Small intestine (tissue), 7 donors: ENCODE results near the gene PPP2R2D. TPM values are rescaled to one million over a fixed set of nuclear protein-coding genes. Genes with fewer than 3 reads are reported as not detected.

Experiments used
- DNase-seq, 2 donors: peaks; one replicate each; pipeline versions ENCODE4 v3.0.0 to v3.0.0-alpha.2; 2013
- FAIRE-seq: peaks from 2 replicates; lab custom pipeline; 2012; peaks lifted over from hg19 to GRCh38; lab: Jason Lieb, UNC
- H3K27ac ChIP-seq, 3 donors: one replicate each; pipeline ENCODE4 v1.5.1; 2013; ENCODE audit warnings: low read length in 2 of 3, mild to moderate bottlenecking in 2 of 3, control low read depth in 1 of 3, inconsistent platforms in 1 of 3, low read depth in 1 of 3, moderate library complexity in 1 of 3
- H3K27me3 ChIP-seq, 3 donors: one replicate each; pipeline ENCODE4 v1.6.1; 2013; ENCODE audit warnings: low read length in 3 of 3, inconsistent platforms in 1 of 3; ENCODE audit not compliant: control insufficient read depth in 3 of 3, insufficient read depth in 3 of 3
- H3K36me3 ChIP-seq, 3 donors: one replicate each; pipeline ENCODE4 v1.6.1; 2013; ENCODE audit warnings: low read length in 3 of 3, inconsistent platforms in 1 of 3, low read depth in 1 of 3, mild to moderate bottlenecking in 1 of 3, moderate library complexity in 1 of 3; ENCODE audit not compliant: control insufficient read depth in 3 of 3, insufficient read depth in 2 of 3
- H3K4me1 ChIP-seq, 3 donors: one replicate each; pipeline ENCODE4 v1.6.1; 2013; ENCODE audit warnings: low read length in 2 of 3, inconsistent platforms in 1 of 3, low read depth in 1 of 3, mild to moderate bottlenecking in 1 of 3, moderate library complexity in 1 of 3; ENCODE audit not compliant: control insufficient read depth in 3 of 3, insufficient read depth in 2 of 3
- H3K4me3 ChIP-seq, 3 donors: one replicate each; pipeline ENCODE4 v1.5.1; 2013; ENCODE audit warnings: low read length in 3 of 3, control low read depth in 1 of 3, inconsistent platforms in 1 of 3, low read depth in 1 of 3, mild to moderate bottlenecking in 1 of 3, moderate library complexity in 1 of 3
- H3K9me3 ChIP-seq, 2 donors: one replicate each; pipeline ENCODE4 v1.6.1; 2013; ENCODE audit warnings: low read depth in 1 of 2, low read length in 1 of 2; ENCODE audit not compliant: control insufficient read depth in 2 of 2, insufficient read depth in 1 of 2
- WGBS, 3 donors: extraction: QIAGEN DNeasy Blood & Tissue Kit; methylation state at CpG; one replicate each; pipeline ENCODE4 v1.1.7; 2013; 5-methylcytosine and 5-hydroxymethylcytosine counted together
- polyA plus RNA-seq, 4 donors: library from polyadenylated mRNA; stranded (reverse) in 3 of 4; unstranded in 1 of 4; fragments of 200-250 nt in 3 of 4; fragments of 120-200 nt in 1 of 4; gene quantifications; one replicate each; pipeline versions ENCODE4 v1.2.1 to v1.2.3, GENCODE V29; 2013
- donor health status: healthy with polysubstance abuse.
- donor health status: control.
- donor health status: control.
- donor health status: Bipolar disorder and iron deficiency.
- donor health status: healthy.

The PPP2R2D gene
- polyA plus RNA-seq, 4 donors = 15.5 to 35.3 (median 23.2) TPM

DNA sequence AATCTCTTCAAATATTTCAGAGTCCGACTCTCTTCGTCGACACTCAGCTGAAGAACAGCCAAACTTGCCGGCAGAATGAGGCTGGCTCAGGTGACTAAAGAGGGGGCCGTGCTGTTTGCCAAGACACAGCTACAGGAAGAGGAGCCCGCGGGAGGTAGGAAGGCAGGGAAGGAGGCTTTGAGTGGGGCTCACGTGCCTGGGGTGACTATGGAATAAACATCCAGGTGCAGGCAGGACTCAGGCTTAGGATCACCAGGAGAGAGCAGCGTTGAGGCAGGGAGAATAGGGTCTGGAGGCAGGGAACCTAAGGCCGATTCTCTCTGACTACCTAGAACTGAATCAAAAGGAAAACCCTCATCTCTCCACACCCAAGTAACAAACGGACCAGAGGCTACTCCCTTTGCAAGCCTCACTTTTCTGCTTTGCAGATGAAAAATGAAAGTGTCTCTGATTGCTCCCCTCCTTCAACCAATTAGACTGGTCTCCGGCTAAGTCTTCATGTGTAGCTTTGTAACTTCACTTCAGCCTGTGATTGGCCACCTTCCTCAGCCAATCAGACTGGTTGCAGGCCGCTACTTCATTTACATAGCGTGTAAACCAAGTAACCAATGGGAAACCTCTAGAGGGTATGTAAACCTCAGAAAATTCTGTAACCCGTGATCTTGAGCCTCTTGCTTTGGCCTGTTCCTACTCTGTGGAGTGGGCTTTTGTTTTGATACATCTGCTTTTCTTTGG, 100.6 kb downstream of the PPP2R2D start:
- FAIRE-seq (no peak), DNase-seq (no peak)
- Histone ChIP-seq H3K4me1 (peaks cover 0 to 9% (median 0%) of the 10 kb centered on the region in 3 donors), H3K9me3 (peaks cover 0 to 8% of the 10 kb centered on the region in 2 donors), H3K36me3 (no peaks in the 10 kb centered on the region), H3K27me3 (no peaks in the 10 kb centered on the region), H3K4me3 (no peak overlapping the region), H3K27ac (no peak overlapping the region)
- WGBS, 3 donors = 55 to 69% (median 60%) methylated on average over 15 of the region's 15 CpGs

DNA sequence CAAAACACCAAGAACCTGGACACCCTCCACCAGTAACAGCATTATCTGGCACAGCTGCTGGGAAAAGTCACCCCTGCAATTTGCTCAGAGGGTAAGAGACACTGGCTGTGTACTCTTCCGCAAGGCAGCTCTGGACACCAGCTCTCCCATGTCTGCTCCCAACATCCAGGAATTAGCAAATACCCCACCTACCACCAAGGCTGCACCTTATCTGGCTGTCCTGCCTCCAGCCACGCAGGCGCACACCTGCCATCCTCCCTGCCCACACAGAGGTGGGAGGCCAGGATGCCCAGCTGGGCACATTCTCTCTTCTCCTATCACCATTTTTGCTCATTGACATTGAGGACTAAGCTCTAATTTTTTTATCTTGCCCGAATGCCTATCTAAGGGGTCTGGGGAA, 101.2 kb downstream of the PPP2R2D start:
- DNase-seq (no peak), FAIRE-seq (no peak)
- Histone ChIP-seq H3K27me3 (no peaks in the 10 kb centered on the region), H3K36me3 (no peaks in the 10 kb centered on the region), H3K4me3 (no peak overlapping the region), H3K4me1 (peaks cover 0 to 9% (median 0%) of the 10 kb centered on the region in 3 donors), H3K9me3 (peaks cover 0 to 8% of the 10 kb centered on the region in 2 donors), H3K27ac (no peak overlapping the region)
- WGBS, 3 donors = 82 to 93% (median 84%) methylated on average over 4 of the region's 4 CpGs

DNA sequence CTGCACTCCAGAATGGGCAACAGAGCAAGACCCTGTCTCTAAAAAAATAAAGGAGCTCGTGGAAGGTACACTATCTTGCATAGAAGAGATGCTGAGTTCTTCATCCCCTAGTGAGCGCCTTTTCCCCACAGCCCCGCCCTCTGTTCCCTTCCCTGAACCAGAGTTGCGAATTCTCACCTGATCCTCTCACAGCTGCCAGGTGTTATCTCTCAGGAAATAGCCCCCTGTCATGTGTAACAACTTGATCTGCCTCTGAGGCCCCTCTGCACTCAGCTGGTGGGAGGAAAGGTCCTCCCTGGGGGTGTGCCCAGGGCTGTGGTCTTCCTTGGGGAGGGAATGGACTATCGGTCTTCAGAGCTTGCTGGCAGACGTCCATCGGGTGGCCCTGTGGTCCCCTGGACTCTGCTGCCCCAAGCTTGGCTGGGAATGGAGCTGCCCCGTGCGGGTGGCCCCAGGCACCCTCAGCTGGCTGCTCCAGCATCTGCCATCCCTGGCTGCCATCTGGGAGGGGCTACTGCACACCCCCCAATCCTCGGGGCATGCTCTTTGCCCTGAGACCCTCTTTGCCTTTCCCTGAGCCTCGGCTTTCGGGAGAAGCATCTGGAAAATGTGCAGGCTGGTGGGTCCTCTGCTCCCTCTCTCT, 102.6 kb downstream of the PPP2R2D start:
- Histone ChIP-seq H3K36me3 (no peaks in the 10 kb centered on the region), H3K4me3 (no peak overlapping the region), H3K9me3 (peaks cover 0 to 8% of the 10 kb centered on the region in 2 donors), H3K27ac (no peak overlapping the region), H3K27me3 (no peaks in the 10 kb centered on the region), H3K4me1 (peaks cover 0 to under 1% (median 0%) of the 10 kb centered on the region in 3 donors)
- 58 to 68% (median 64%) methylated on average over 12 of the region's 12 CpGs for WGBS, 3 donors
- FAIRE-seq (no peak), DNase-seq (no peak)

DNA sequence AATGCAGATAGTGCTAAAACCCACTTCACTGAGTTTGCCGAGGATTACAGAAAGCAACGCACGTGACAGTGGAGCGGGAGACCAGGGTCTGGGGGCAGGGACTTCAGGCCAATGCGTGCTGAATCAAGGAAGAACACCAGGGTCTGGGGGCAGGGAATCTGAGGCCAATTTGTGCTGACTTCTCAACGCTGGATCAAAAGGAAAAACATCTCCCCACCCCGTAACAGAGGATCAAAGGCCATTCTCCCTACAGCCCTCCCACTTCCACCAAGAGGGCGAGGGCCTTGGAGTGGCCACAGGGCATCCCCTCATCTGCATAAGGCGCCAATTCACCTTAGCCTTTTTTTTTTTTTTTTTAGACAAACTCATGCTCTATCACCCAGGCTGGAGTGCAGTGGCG, 103.2 kb downstream of the PPP2R2D start:
- Histone ChIP-seq H3K9me3 (peaks cover 0 to 8% of the 10 kb centered on the region in 2 donors), H3K27me3 (no peaks in the 10 kb centered on the region), H3K4me1 (no peaks in the 10 kb centered on the region), H3K4me3 (no peak overlapping the region), H3K36me3 (no peaks in the 10 kb centered on the region), H3K27ac (no peak overlapping the region)
- no peak for DNase-seq
- WGBS, 3 donors = 32 to 53% (median 46%) methylated on average over 10 of the region's 10 CpGs
- FAIRE-seq = no peak

DNA sequence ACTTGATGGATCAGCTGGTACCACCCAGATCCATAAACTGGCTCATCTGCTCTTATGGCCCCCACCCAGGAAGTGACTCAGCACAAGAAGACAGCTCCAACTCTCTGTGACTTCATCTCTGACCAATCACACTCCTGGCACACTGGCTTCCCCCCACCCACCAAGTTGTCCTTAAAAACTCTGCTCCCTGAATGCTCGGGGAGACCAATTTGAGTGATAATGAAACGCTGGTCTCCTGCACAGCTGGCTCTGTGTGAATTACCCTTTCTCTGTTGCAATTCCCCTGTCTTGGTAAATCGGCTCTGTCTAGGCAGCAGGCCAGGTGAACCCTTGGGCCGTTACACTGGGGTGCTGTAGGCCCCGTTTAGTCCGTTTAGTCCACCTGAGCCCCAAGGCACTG, 104.3 kb downstream of the PPP2R2D start:
- Histone ChIP-seq H3K4me1 (no peaks in the 10 kb centered on the region), H3K36me3 (no peaks in the 10 kb centered on the region), H3K27ac (no peak overlapping the region), H3K4me3 (no peak overlapping the region), H3K27me3 (no peaks in the 10 kb centered on the region), H3K9me3 (peaks cover 0 to 8% of the 10 kb centered on the region in 2 donors)
- 88 to 94% (median 92%) methylated on average over 6 of the region's 6 CpGs for WGBS, 3 donors
- no peak for FAIRE-seq
- DNase-seq = no peak

DNA sequence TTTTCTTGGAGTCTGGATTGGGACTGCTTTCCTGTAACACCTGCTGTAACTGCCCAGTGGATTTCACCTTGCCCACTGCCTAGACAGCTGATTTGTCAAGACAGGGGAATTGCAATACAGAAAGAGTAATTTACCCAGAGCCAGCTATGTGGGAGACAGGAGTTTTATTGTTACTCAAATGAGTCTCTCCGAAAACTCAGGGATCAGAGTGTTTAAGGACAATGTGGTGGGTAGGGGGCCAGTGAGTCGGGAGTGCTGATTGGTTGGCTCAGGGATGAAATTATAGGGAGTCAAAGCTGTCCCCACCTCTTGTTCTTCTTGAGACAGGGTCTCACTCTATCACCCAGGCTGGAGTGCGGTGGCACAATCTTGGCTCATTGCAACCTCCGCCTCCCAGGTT, 106.2 kb downstream of the PPP2R2D start:
- H3K4me3 ChIP-seq = no peak overlapping the region
- H3K27ac ChIP-seq = no peak overlapping the region
- H3K36me3 ChIP-seq = no peaks in the 10 kb centered on the region
- 87 to 93% (median 91%) methylated on average over 4 of the region's 4 CpGs for WGBS, 3 donors
- H3K9me3 ChIP-seq = peaks cover 0 to 8% of the 10 kb centered on the region in 2 donors
- DNase-seq (no peak), FAIRE-seq (no peak)
- H3K27me3 ChIP-seq = no peaks in the 10 kb centered on the region
- no peaks in the 10 kb centered on the region for H3K4me1 ChIP-seq

DNA sequence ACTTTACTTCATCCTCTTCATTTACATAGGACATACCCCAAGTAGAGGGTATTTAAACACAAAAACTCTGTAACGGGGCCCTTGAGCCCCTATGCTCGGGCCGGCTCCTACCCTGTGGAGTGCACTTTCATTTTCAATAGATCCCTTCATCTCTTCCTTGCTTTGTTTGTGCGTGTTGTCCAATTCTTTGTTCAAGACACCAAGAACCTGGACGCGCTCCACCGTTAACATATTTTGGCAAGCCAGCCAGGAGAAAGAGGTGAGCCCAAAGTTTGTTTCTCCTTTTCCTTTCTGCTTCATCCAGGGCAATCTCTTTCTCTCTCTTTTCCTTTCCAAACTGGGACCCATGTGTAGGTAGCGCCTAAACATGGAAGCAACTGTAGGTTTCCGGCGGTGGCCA, 106.9 kb downstream of the PPP2R2D start:
- no peak overlapping the region for H3K27ac ChIP-seq
- 85 to 94% (median 92%) methylated on average over 10 of the region's 10 CpGs for WGBS, 3 donors
- FAIRE-seq (no peak), DNase-seq (no peak)
- H3K9me3 ChIP-seq = peaks cover 0 to 8% of the 10 kb centered on the region in 2 donors
- no peaks in the 10 kb centered on the region for H3K36me3 ChIP-seq
- H3K4me3 ChIP-seq = no peak overlapping the region
- no peaks in the 10 kb centered on the region for H3K4me1 ChIP-seq
- H3K27me3 ChIP-seq = no peaks in the 10 kb centered on the region
